ENCODE data around the gene CLMN. TPM values are rescaled to one million over a fixed set of nuclear protein-coding genes. Genes with fewer than 3 reads are reported as not detected.

CLMN gene
- total and polyA plus RNA-seq, 2 experiments from 2014 or later, result 3.2 to 5.7 TPM

GRCh38 chr14:95133282-95133681 lies 186.4 kb downstream of the CLMN start:
- Histone ChIP-seq H3F3A (replicated peaks; ENCODE audit: low read depth) (no peaks in the 10 kb centered on the region), H3K4me3 (no peak overlapping the region), H4K20me1 (replicated peaks; ENCODE audit: insufficient read depth) (peaks cover 10% of the 10 kb centered on the region), H3K4me1 (ENCODE audit: insufficient read depth) (peaks cover 16% of the 10 kb centered on the region), H3K4me2 (no peak overlapping the region), H3K9me2 (ENCODE audit: insufficient read depth) (no peaks in the 10 kb centered on the region), H3K36me3 (ENCODE audit: insufficient read depth) (peaks cover 6% of the 10 kb centered on the region; the same call in 1 of the 2 replicates), H3K27ac (ENCODE audit: low read depth) (no peak overlapping the region), H2AFZ (no peak overlapping the region), H3K79me2 (replicated peaks; ENCODE audit: insufficient read depth) (peaks cover 63% of the 10 kb centered on the region), H3K27me3 (ENCODE audit: insufficient read depth) (no peaks in the 10 kb centered on the region)
- Mint-ChIP-seq H3K4me1 (peaks cover 37% of the 10 kb centered on the region), H3K4me3 (no peak overlapping the region), H3K27me3 (ENCODE audit: insufficient read depth, low read depth, poor library complexity) (no peaks in the 10 kb centered on the region), H3K36me3 (ENCODE audit: low read depth) (peaks cover 14% of the 10 kb centered on the region; the same call in 2 of the 3 replicates), H3K9me3 (no peaks in the 10 kb centered on the region), H3K27ac (no peak overlapping the region)
- ATAC-seq, result no peak
- TF ChIP-seq EZH2 (IDR thresholded peaks at IDR 0.05; ENCODE audit: low read depth, unreplicated experiment) (no peak), EZH2phosphoT487 (IDR thresholded peaks at IDR 0.05; ENCODE audit: unreplicated experiment) (no peak), CTCF (conservative IDR thresholded peaks at IDR 0.05; ENCODE audit: low read depth in 2 of 2) (no peak), CREB1 (CRISPR knock-in tag; IDR thresholded peaks at IDR 0.05; ENCODE audit: low read depth) (no peak), POLR2AphosphoS5 (IDR thresholded peaks at IDR 0.05; ENCODE audit: low read depth) (no peak), JUNB (IDR thresholded peaks at IDR 0.05; ENCODE audit: unreplicated experiment) (no peak), STAT1 (IDR thresholded peaks at IDR 0.05; ENCODE audit: unreplicated experiment) (no peak), ZNF114 (CRISPR knock-in tag; IDR thresholded peaks at IDR 0.05) (no peak)
- TF ChIP-seq, protein P1, sequence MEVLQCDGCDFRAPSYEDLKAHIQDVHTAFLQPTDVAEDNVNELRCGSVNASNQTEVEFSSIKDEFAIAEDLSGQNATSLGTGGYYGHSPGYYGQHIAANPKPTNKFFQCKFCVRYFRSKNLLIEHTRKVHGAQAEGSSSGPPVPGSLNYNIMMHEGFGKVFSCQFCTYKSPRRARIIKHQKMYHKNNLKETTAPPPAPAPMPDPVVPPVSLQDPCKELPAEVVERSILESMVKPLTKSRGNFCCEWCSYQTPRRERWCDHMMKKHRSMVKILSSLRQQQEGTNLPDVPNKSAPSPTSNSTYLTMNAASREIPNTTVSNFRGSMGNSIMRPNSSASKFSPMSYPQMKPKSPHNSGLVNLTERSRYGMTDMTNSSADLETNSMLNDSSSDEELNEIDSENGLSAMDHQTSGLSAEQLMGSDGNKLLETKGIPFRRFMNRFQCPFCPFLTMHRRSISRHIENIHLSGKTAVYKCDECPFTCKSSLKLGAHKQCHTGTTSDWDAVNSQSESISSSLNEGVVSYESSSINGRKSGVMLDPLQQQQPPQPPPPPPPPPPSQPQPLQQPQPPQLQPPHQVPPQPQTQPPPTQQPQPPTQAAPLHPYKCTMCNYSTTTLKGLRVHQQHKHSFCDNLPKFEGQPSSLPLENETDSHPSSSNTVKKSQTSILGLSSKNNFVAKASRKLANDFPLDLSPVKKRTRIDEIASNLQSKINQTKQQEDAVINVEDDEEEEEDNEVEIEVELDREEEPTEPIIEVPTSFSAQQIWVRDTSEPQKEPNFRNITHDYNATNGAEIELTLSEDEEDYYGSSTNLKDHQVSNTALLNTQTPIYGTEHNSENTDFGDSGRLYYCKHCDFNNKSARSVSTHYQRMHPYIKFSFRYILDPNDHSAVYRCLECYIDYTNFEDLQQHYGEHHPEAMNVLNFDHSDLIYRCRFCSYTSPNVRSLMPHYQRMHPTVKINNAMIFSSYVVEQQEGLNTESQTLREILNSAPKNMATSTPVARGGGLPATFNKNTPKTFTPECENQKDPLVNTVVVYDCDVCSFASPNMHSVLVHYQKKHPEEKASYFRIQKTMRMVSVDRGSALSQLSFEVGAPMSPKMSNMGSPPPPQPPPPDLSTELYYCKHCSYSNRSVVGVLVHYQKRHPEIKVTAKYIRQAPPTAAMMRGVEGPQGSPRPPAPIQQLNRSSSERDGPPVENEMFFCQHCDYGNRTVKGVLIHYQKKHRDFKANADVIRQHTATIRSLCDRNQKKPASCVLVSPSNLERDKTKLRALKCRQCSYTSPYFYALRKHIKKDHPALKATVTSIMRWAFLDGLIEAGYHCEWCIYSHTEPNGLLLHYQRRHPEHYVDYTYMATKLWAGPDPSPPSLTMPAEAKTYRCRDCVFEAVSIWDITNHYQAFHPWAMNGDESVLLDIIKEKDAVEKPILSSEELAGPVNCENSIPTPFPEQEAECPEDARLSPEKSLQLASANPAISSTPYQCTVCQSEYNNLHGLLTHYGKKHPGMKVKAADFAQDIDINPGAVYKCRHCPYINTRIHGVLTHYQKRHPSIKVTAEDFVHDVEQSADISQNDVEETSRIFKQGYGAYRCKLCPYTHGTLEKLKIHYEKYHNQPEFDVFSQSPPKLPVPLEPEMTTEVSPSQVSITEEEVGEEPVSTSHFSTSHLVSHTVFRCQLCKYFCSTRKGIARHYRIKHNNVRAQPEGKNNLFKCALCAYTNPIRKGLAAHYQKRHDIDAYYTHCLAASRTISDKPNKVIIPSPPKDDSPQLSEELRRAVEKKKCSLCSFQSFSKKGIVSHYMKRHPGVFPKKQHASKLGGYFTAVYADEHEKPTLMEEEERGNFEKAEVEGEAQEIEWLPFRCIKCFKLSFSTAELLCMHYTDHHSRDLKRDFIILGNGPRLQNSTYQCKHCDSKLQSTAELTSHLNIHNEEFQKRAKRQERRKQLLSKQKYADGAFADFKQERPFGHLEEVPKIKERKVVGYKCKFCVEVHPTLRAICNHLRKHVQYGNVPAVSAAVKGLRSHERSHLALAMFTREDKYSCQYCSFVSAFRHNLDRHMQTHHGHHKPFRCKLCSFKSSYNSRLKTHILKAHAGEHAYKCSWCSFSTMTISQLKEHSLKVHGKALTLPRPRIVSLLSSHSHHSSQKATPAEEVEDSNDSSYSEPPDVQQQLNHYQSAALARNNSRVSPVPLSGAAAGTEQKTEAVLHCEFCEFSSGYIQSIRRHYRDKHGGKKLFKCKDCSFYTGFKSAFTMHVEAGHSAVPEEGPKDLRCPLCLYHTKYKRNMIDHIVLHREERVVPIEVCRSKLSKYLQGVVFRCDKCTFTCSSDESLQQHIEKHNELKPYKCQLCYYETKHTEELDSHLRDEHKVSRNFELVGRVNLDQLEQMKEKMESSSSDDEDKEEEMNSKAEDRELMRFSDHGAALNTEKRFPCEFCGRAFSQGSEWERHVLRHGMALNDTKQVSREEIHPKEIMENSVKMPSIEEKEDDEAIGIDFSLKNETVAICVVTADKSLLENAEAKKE (CRISPR knock-in tag; IDR thresholded peaks at IDR 0.05), result no peak
- no peak for DNase-seq (ENCODE audit: low spot score)
